Measurements from ENCODE around the gene ZNF276. TPM values are rescaled to one million over a fixed set of nuclear protein-coding genes. Genes with fewer than 3 reads are reported as not detected.

Gene ZNF276
- total RNA-seq, 1 experiment from 2014 or later, result 32.7 TPM

GRCh38 chr16:89721546-89722391 is 432 bp downstream of the ZNF276 start:
- CTCF ChIA-PET, result interaction anchor here (0.6 kb wide), 1 partner anchor 81 kb away, joined by 3 read pairs; no protein-coding TSS in a partner anchor
- no peaks in the 10 kb centered on the region for H3K27me3 Mint-ChIP-seq (ENCODE audit: insufficient read depth, unreplicated experiment)
- peak overlapping the region; percentile 82 for H3K4me3 Mint-ChIP-seq (ENCODE audit: unreplicated experiment)
- POLR2A ChIA-PET, result interaction anchor here (0.9 to 2.0 kb wide), 9 partner anchors 9 to 139 kb away, joined by 3 to 11 read pairs (median 4); no protein-coding TSS in a partner anchor
- peak; percentile 57 for DNase-seq (ENCODE audit: unreplicated experiment)
- intact Hi-C loops (cut with micrococcal nuclease), result loop anchor here (1.0 kb wide), 1 partner anchor 21 kb away; no protein-coding TSS in a partner anchor
- peak overlapping the region; percentile 60 for H3K27ac Mint-ChIP-seq (ENCODE audit: low read depth, unreplicated experiment)
- no peaks in the 10 kb centered on the region for H3K9me3 Mint-ChIP-seq (ENCODE audit: unreplicated experiment)
- no TSS peak for BruUV-seq (replicated peaks)
- H3K36me3 Mint-ChIP-seq (ENCODE audit: insufficient read depth, unreplicated experiment), result peaks cover 72% of the 10 kb centered on the region
- H3K4me1 Mint-ChIP-seq (ENCODE audit: insufficient read depth, unreplicated experiment), result peaks cover 25% of the 10 kb centered on the region
- TF ChIP-seq CTCF (IDR thresholded peaks at IDR 0.05; ENCODE audit: unreplicated experiment), result no peak

GRCh38 chr16:89722392-89723278 is 1.3 kb downstream of the ZNF276 start:
- intact Hi-C loops (cut with micrococcal nuclease), result no loop called here
- H3K4me1 Mint-ChIP-seq (ENCODE audit: insufficient read depth, unreplicated experiment), result peaks cover 23% of the 10 kb centered on the region
- H3K36me3 Mint-ChIP-seq (ENCODE audit: insufficient read depth, unreplicated experiment), result peaks cover 76% of the 10 kb centered on the region
- ChIA-PET CTCF (interaction anchor here (0.5 to 1.0 kb wide), 6 partner anchors 17 to 433 kb away, joined by 3 to 5 read pairs (median 4); no protein-coding TSS in a partner anchor), POLR2A (interaction anchor here (0.8 to 2.0 kb wide), 12 partner anchors 10 to 138 kb away, joined by 3 to 11 read pairs (median 4); no protein-coding TSS in a partner anchor)
- DNase-seq (ENCODE audit: unreplicated experiment), result peak; percentile 86
- H3K9me3 Mint-ChIP-seq (ENCODE audit: unreplicated experiment), result no peaks in the 10 kb centered on the region
- no peaks in the 10 kb centered on the region for H3K27me3 Mint-ChIP-seq (ENCODE audit: insufficient read depth, unreplicated experiment)
- H3K4me3 Mint-ChIP-seq (ENCODE audit: unreplicated experiment), result peak overlapping the region; percentile 82
- TSS peak; percentile 8 for BruUV-seq (replicated peaks)
- peak overlapping the region; percentile 60 for H3K27ac Mint-ChIP-seq (ENCODE audit: low read depth, unreplicated experiment)
- TF ChIP-seq CTCF (IDR thresholded peaks at IDR 0.05; ENCODE audit: unreplicated experiment), result no peak

GRCh38 chr16:89723279-89724250 is 2.2 kb downstream of the ZNF276 start:
- peak overlapping the region; percentile 82 for H3K4me3 Mint-ChIP-seq (ENCODE audit: unreplicated experiment)
- H3K9me3 Mint-ChIP-seq (ENCODE audit: unreplicated experiment), result no peaks in the 10 kb centered on the region
- peaks cover 73% of the 10 kb centered on the region for H3K36me3 Mint-ChIP-seq (ENCODE audit: insufficient read depth, unreplicated experiment)
- no peaks in the 10 kb centered on the region for H3K27me3 Mint-ChIP-seq (ENCODE audit: insufficient read depth, unreplicated experiment)
- H3K4me1 Mint-ChIP-seq (ENCODE audit: insufficient read depth, unreplicated experiment), result peaks cover 13% of the 10 kb centered on the region
- CTCF ChIA-PET, result interaction anchor here (0.5 to 1.0 kb wide), 7 partner anchors 24 to 434 kb away, joined by 3 to 5 read pairs (median 3); no protein-coding TSS in a partner anchor
- peak overlapping the region; percentile 60 for H3K27ac Mint-ChIP-seq (ENCODE audit: low read depth, unreplicated experiment)
- POLR2A ChIA-PET, result interaction anchor here (0.6 to 2.0 kb wide), 12 partner anchors 9 to 140 kb away, joined by 3 to 11 read pairs (median 4); no protein-coding TSS in a partner anchor
- DNase-seq (ENCODE audit: unreplicated experiment), result no peak
- TF ChIP-seq CTCF (IDR thresholded peaks at IDR 0.05; ENCODE audit: unreplicated experiment), result no peak
- intact Hi-C loops (cut with micrococcal nuclease), result no loop called here
- no TSS peak for BruUV-seq (replicated peaks)

Data from MCF 10A (cell line).